Measurements from ENCODE around the gene P4HTM. TPM values are rescaled to one million over a fixed set of nuclear protein-coding genes. Genes with fewer than 3 reads are reported as not detected.

The P4HTM gene
- total RNA-seq, 4 donors from 2014 or later, result 47.0 to 95.9 (median 78.0) TPM

- no peak overlapping the region for H3K27ac ChIP-seq
- H3K4me1 ChIP-seq, result peaks cover 0 to 42% (median 25%) of the 10 kb centered on the region in 4 donors
- TF ChIP-seq, protein P1, sequence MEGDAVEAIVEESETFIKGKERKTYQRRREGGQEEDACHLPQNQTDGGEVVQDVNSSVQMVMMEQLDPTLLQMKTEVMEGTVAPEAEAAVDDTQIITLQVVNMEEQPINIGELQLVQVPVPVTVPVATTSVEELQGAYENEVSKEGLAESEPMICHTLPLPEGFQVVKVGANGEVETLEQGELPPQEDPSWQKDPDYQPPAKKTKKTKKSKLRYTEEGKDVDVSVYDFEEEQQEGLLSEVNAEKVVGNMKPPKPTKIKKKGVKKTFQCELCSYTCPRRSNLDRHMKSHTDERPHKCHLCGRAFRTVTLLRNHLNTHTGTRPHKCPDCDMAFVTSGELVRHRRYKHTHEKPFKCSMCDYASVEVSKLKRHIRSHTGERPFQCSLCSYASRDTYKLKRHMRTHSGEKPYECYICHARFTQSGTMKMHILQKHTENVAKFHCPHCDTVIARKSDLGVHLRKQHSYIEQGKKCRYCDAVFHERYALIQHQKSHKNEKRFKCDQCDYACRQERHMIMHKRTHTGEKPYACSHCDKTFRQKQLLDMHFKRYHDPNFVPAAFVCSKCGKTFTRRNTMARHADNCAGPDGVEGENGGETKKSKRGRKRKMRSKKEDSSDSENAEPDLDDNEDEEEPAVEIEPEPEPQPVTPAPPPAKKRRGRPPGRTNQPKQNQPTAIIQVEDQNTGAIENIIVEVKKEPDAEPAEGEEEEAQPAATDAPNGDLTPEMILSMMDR (IDR thresholded peaks at IDR 0.05), result no peak
- no peak for TF ChIP-seq POLR2A (IDR thresholded peaks at IDR 0.05)
- H3K4me3 ChIP-seq, result no peak overlapping the region
- no peak for DNase-seq
- no peaks in the 10 kb centered on the region for H3K27me3 ChIP-seq
- peaks cover 0 to 36% (median 0%) of the 10 kb centered on the region in 3 donors for H3K36me3 ChIP-seq
- H3K9me3 ChIP-seq, result no peaks in the 10 kb centered on the region
Measured at GRCh38 chr3:49023775-49024174, 33.7 kb downstream of the P4HTM start.

DNA sequence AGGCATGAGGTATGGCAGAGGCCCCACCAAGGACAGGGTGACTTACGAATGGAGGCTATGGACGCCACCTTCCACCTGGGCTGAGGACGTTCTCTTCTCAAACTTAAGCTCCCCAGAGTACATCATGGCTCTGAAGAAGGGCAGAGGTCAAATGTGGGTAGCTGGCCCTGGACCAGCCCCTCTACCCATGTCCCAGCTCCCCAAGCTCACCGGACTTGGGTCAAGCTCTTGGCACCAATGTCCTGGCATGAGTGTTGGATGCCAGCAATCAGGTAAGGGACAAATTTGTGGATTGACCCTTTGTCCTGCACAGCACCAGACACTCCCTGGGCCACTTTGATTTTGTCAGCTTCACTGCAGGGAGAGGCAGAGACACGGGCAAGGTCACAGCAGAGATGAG, 34.4 kb downstream of the P4HTM start:
- no peak for TF ChIP-seq POLR2A (IDR thresholded peaks at IDR 0.05)
- TF ChIP-seq, protein P1 (IDR thresholded peaks at IDR 0.05), result no peak
- no peak for DNase-seq
- no peaks in the 10 kb centered on the region for H3K9me3 ChIP-seq
- peaks cover 0 to 36% (median 0%) of the 10 kb centered on the region in 3 donors for H3K36me3 ChIP-seq
- peaks cover 0 to 37% (median 22%) of the 10 kb centered on the region in 4 donors for H3K4me1 ChIP-seq
- H3K27ac ChIP-seq, result no peak overlapping the region
- H3K4me3 ChIP-seq, result no peak overlapping the region
- H3K27me3 ChIP-seq, result no peaks in the 10 kb centered on the region

- H3K4me3 ChIP-seq, result no peak overlapping the region
- no peaks in the 10 kb centered on the region for H3K27me3 ChIP-seq
- H3K27ac ChIP-seq, result no peak overlapping the region
- peaks cover 0 to 30% (median 18%) of the 10 kb centered on the region in 4 donors for H3K4me1 ChIP-seq
- no peak for DNase-seq
- no peak for TF ChIP-seq POLR2A (IDR thresholded peaks at IDR 0.05)
- TF ChIP-seq, protein P1 (IDR thresholded peaks at IDR 0.05), result no peak
- H3K36me3 ChIP-seq, result peaks cover 0 to 37% (median 0%) of the 10 kb centered on the region in 3 donors
- H3K9me3 ChIP-seq, result no peaks in the 10 kb centered on the region
Measured at GRCh38 chr3:49025005-49025792, 35.2 kb downstream of the P4HTM start.

GRCh38 chr3:49025793-49026520, 35.9 kb downstream of the P4HTM start:
- no peak for TF ChIP-seq POLR2A (IDR thresholded peaks at IDR 0.05)
- TF ChIP-seq, protein P1 (IDR thresholded peaks at IDR 0.05), result no peak
- H3K27ac ChIP-seq, result no peak overlapping the region
- H3K36me3 ChIP-seq, result peaks cover 0 to 43% (median 0%) of the 10 kb centered on the region in 3 donors
- H3K4me3 ChIP-seq, result no peak overlapping the region
- H3K4me1 ChIP-seq, result peaks cover 0 to 25% (median 14%) of the 10 kb centered on the region in 4 donors
- DNase-seq, result no peak
- H3K27me3 ChIP-seq, result no peaks in the 10 kb centered on the region
- H3K9me3 ChIP-seq, result no peaks in the 10 kb centered on the region

- DNase-seq, result no peak
- H3K4me1 ChIP-seq, result peaks cover 0 to 25% (median 14%) of the 10 kb centered on the region in 4 donors
- no peak for TF ChIP-seq POLR2A (IDR thresholded peaks at IDR 0.05)
- TF ChIP-seq, protein P1 (IDR thresholded peaks at IDR 0.05), result no peak
Measured at GRCh38 chr3:49026536-49026935, 36.5 kb downstream of the P4HTM start.

More at GRCh38 chr3:49026536-49026935, 36.5 kb downstream of the P4HTM start:
- no peaks in the 10 kb centered on the region for H3K9me3 ChIP-seq
- peaks cover 0 to 49% (median 0%) of the 10 kb centered on the region in 3 donors for H3K36me3 ChIP-seq
- H3K27ac ChIP-seq, result no peak overlapping the region
- H3K27me3 ChIP-seq, result no peaks in the 10 kb centered on the region
- H3K4me3 ChIP-seq, result no peak overlapping the region

Measured in Peyer's patch (tissue), 4 donors.